ENCODE data around the gene UQCRFS1. TPM values are rescaled to one million over a fixed set of nuclear protein-coding genes. Genes with fewer than 3 reads are reported as not detected.

The UQCRFS1 gene
- total RNA-seq, 1 donor from 2014 or later: 24.9 TPM

DNA sequence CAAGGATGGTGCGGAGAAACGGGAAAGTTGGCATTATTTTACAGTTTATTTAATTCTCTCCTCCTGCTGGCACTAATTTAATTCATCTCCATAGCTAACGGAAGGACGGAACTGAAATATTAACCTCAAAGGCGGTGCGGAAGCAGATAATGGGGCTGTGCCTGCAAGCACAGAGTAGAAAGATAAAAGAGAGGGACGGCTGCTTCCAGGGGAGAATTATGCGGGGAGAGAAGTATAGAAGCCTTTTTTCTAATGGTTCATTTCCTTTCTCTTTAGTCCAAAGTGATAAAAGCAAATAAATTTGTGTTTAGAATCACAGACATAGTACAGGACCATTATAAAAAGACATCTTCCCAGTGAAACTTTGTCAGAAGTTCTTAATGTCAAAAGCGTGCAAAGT lies 34.5 kb upstream of the UQCRFS1 start:
- Mint-ChIP-seq H3K27ac (no peak overlapping the region), H3K9me3 (no peaks in the 10 kb centered on the region), H3K4me3 (no peak overlapping the region), H3K4me1 (no peaks in the 10 kb centered on the region), H3K36me3 (no peaks in the 10 kb centered on the region), H3K27me3 (ENCODE audit: low read depth) (peaks cover 56% of the 10 kb centered on the region)
- TF ChIP-seq CTCF (IDR thresholded peaks at IDR 0.05; ENCODE audit: unreplicated experiment): no peak
- DNase-seq (ENCODE audit: low spot score in 2 of 2, unreplicated experiment in 2 of 2): no peak

GRCh38 chr19:29247051-29247450 lies 34.1 kb upstream of the UQCRFS1 start:
- Mint-ChIP-seq H3K4me3 (no peak overlapping the region), H3K36me3 (no peaks in the 10 kb centered on the region), H3K4me1 (no peaks in the 10 kb centered on the region), H3K9me3 (no peaks in the 10 kb centered on the region), H3K27ac (no peak overlapping the region), H3K27me3 (ENCODE audit: low read depth) (peaks cover 52% of the 10 kb centered on the region)
- no peak for TF ChIP-seq CTCF (IDR thresholded peaks at IDR 0.05; ENCODE audit: unreplicated experiment)
- no peak for DNase-seq (ENCODE audit: low spot score in 2 of 2, unreplicated experiment in 2 of 2)

DNA sequence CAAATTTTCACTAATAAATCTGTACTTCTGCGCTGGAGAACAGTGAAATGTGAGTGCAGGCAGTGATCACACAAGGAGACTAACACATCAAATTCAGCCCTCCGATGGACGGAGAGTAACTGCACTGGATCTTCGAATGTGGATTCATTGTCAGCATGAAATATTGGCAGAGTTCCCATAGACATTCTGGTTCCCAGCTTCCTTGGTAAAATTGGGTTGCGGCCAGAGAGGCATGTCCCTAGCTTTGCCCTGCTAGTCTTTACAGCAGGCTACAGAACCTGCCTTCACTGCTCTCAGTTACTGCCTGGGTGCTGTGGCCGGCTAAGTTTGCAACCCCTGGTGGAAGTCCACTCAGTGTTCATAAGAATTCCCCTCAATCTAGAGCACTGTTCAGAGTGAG lies 32.3 kb upstream of the UQCRFS1 start:
- no peak overlapping the region for H3K4me3 Mint-ChIP-seq
- DNase-seq (ENCODE audit: low spot score in 2 of 2, unreplicated experiment in 2 of 2): no peak
- no peaks in the 10 kb centered on the region for H3K36me3 Mint-ChIP-seq
- H3K27me3 Mint-ChIP-seq (ENCODE audit: low read depth): peaks cover 54% of the 10 kb centered on the region
- no peaks in the 10 kb centered on the region for H3K4me1 Mint-ChIP-seq
- H3K27ac Mint-ChIP-seq: no peak overlapping the region
- no peaks in the 10 kb centered on the region for H3K9me3 Mint-ChIP-seq
- TF ChIP-seq CTCF (IDR thresholded peaks at IDR 0.05; ENCODE audit: unreplicated experiment): no peak

DNA sequence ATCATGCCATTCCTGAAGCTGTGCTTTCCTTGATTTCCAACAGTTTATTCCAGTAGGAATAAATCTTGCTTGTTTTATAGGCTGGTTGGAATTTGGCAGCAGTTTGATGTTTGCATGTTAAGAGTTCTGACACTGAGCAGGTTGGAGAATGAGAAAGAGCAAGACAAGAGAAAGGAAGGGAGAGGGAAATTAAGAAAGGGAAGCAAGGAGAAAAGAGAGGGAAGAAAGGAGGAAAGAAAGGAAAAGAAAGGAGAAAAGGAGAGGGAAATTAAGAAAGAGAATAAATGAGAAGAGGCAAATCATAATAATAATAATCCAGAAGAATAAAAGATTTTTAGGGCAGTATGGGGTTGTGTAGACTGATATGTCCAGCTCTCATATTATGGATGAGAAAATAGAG lies 28.4 kb upstream of the UQCRFS1 start:
- no peak for TF ChIP-seq CTCF (IDR thresholded peaks at IDR 0.05; ENCODE audit: unreplicated experiment)
- Mint-ChIP-seq H3K27me3 (ENCODE audit: low read depth) (peaks cover 33% of the 10 kb centered on the region), H3K4me3 (no peak overlapping the region), H3K9me3 (no peaks in the 10 kb centered on the region), H3K4me1 (no peaks in the 10 kb centered on the region), H3K27ac (no peak overlapping the region), H3K36me3 (no peaks in the 10 kb centered on the region)
- no peak for DNase-seq (ENCODE audit: low spot score in 2 of 2, unreplicated experiment in 2 of 2)

DNA sequence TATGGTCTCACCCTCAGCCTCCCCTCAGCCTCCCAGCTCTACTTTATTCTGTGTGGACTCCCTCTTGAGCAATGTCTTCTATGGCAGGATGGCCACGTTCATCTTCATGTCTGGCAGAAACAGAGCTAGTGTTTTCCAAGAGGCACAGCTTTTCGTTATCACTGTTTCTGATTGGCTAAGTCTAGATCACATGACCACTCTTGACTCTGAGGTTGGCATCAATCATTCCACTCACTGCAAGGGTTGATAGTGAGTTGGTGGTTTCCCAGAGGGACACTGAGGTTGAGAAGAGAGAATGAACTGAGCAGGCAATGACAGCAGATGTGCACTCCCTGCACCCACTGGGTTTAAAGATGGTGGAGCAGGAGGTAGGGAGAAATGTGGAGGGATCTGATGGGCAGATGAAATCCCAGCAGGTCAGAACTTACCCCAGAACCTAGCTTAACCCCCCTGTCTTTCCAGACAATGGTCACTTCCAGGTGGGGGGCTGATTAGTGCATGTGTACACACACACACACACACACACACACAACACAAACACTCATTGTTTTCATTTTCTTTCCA lies 26.3 kb upstream of the UQCRFS1 start:
- no peak for DNase-seq (ENCODE audit: low spot score in 2 of 2, unreplicated experiment in 2 of 2)
- H3K4me3 Mint-ChIP-seq: no peak overlapping the region
- H3K36me3 Mint-ChIP-seq: no peaks in the 10 kb centered on the region
- no peak for TF ChIP-seq CTCF (IDR thresholded peaks at IDR 0.05; ENCODE audit: unreplicated experiment)
- no peak overlapping the region for H3K27ac Mint-ChIP-seq
- peaks cover 24% of the 10 kb centered on the region for H3K27me3 Mint-ChIP-seq (ENCODE audit: low read depth)
- H3K9me3 Mint-ChIP-seq: no peaks in the 10 kb centered on the region
- no peaks in the 10 kb centered on the region for H3K4me1 Mint-ChIP-seq

- Mint-ChIP-seq H3K27me3 (ENCODE audit: low read depth) (peaks cover 4% of the 10 kb centered on the region), H3K4me1 (no peaks in the 10 kb centered on the region), H3K4me3 (no peak overlapping the region), H3K36me3 (no peaks in the 10 kb centered on the region), H3K9me3 (no peaks in the 10 kb centered on the region), H3K27ac (no peak overlapping the region)
- no peak for TF ChIP-seq CTCF (IDR thresholded peaks at IDR 0.05; ENCODE audit: unreplicated experiment)
- no peak for DNase-seq (ENCODE audit: low spot score in 2 of 2, unreplicated experiment in 2 of 2)
Observed at GRCh38 chr19:29233591-29233990, 20.6 kb upstream of the UQCRFS1 start.

Measured in mesothelial cell of epicardium (in vitro differentiated cells).